ENCODE results near the gene PHEX.

The PHEX gene

GRCh38 chrX:22056235-22056634 is 24.1 kb downstream of the PHEX start:
- no peak for TF ChIP-seq CTCF (IDR thresholded peaks at IDR 0.05; ENCODE audit: low read depth, low read length)
- TF ChIP-seq EZH2phosphoT487 (IDR thresholded peaks at IDR 0.05; ENCODE audit: low read depth): no peak
- peak overlapping the region; percentile 29; the same call in 1 of the 2 replicates for H3K27ac ChIP-seq (ENCODE audit: low read length)
- peak overlapping the region; percentile 66; the same call in 1 of the 2 replicates for H2AFZ ChIP-seq (ENCODE audit: low read depth, low read length)
- H3K79me2 ChIP-seq (ENCODE audit: low read length): no peaks in the 10 kb centered on the region
- no peaks in the 10 kb centered on the region for H3K36me3 ChIP-seq (replicated peaks; ENCODE audit: low read depth, low read length)
- H3K4me2 ChIP-seq (ENCODE audit: low read length): peak overlapping the region; percentile 27
- H3K9ac ChIP-seq (ENCODE audit: low read length): no peak overlapping the region
- peaks cover 34% of the 10 kb centered on the region for H3K4me1 ChIP-seq (ENCODE audit: low read length)
- H4K20me1 ChIP-seq (ENCODE audit: insufficient read depth, low read length): no peaks in the 10 kb centered on the region
- H3K9me3 ChIP-seq (ENCODE audit: insufficient read depth, low read length): no peaks in the 10 kb centered on the region
- H3K27me3 ChIP-seq (ENCODE audit: low read depth, low read length): no peaks in the 10 kb centered on the region
- H3K4me3 ChIP-seq (ENCODE audit: low read length): no peak overlapping the region

GRCh38 chrX:22057667-22058066 is 25.5 kb downstream of the PHEX start:
- Histone ChIP-seq H3K27me3 (ENCODE audit: low read depth, low read length) (no peaks in the 10 kb centered on the region), H3K4me2 (ENCODE audit: low read length) (peak overlapping the region; percentile 41), H3K4me1 (ENCODE audit: low read length) (peaks cover 34% of the 10 kb centered on the region), H4K20me1 (ENCODE audit: insufficient read depth, low read length) (no peaks in the 10 kb centered on the region), H3K36me3 (replicated peaks; ENCODE audit: low read depth, low read length) (no peaks in the 10 kb centered on the region), H2AFZ (ENCODE audit: low read depth, low read length) (peak overlapping the region; percentile 96), H3K27ac (ENCODE audit: low read length) (no peak overlapping the region), H3K4me3 (ENCODE audit: low read length) (no peak overlapping the region), H3K9me3 (ENCODE audit: insufficient read depth, low read length) (no peaks in the 10 kb centered on the region), H3K9ac (ENCODE audit: low read length) (no peak overlapping the region), H3K79me2 (ENCODE audit: low read length) (no peaks in the 10 kb centered on the region)
- TF ChIP-seq EZH2phosphoT487 (IDR thresholded peaks at IDR 0.05; ENCODE audit: low read depth) (no peak), CTCF (IDR thresholded peaks at IDR 0.05; ENCODE audit: low read depth, low read length) (no peak)

- Histone ChIP-seq H3K4me2 (ENCODE audit: low read length) (no peak overlapping the region), H3K27me3 (ENCODE audit: low read depth, low read length) (no peaks in the 10 kb centered on the region), H3K79me2 (ENCODE audit: low read length) (no peaks in the 10 kb centered on the region), H3K4me3 (ENCODE audit: low read length) (no peak overlapping the region), H3K36me3 (replicated peaks; ENCODE audit: low read depth, low read length) (no peaks in the 10 kb centered on the region), H3K4me1 (ENCODE audit: low read length) (peaks cover 45% of the 10 kb centered on the region), H3K27ac (ENCODE audit: low read length) (no peak overlapping the region), H4K20me1 (ENCODE audit: insufficient read depth, low read length) (no peaks in the 10 kb centered on the region), H3K9me3 (ENCODE audit: insufficient read depth, low read length) (no peaks in the 10 kb centered on the region), H3K9ac (ENCODE audit: low read length) (no peak overlapping the region), H2AFZ (ENCODE audit: low read depth, low read length) (no peak overlapping the region)
- TF ChIP-seq EZH2phosphoT487 (IDR thresholded peaks at IDR 0.05; ENCODE audit: low read depth) (no peak), CTCF (IDR thresholded peaks at IDR 0.05; ENCODE audit: low read depth, low read length) (no peak)
Measured at GRCh38 chrX:22059775-22060174, 27.6 kb downstream of the PHEX start.

GRCh38 chrX:22060415-22061280 is 28.5 kb downstream of the PHEX start:
- Histone ChIP-seq H3K27ac (ENCODE audit: low read length) (no peak overlapping the region), H3K9ac (ENCODE audit: low read length) (no peak overlapping the region), H3K9me3 (ENCODE audit: insufficient read depth, low read length) (no peaks in the 10 kb centered on the region), H3K4me1 (ENCODE audit: low read length) (peaks cover 45% of the 10 kb centered on the region), H3K27me3 (ENCODE audit: low read depth, low read length) (no peaks in the 10 kb centered on the region), H3K79me2 (ENCODE audit: low read length) (no peaks in the 10 kb centered on the region), H3K36me3 (replicated peaks; ENCODE audit: low read depth, low read length) (no peaks in the 10 kb centered on the region), H4K20me1 (ENCODE audit: insufficient read depth, low read length) (no peaks in the 10 kb centered on the region), H3K4me3 (ENCODE audit: low read length) (no peak overlapping the region), H3K4me2 (ENCODE audit: low read length) (peak overlapping the region; percentile 6), H2AFZ (ENCODE audit: low read depth, low read length) (no peak overlapping the region)
- TF ChIP-seq EZH2phosphoT487 (IDR thresholded peaks at IDR 0.05; ENCODE audit: low read depth) (no peak), CTCF (IDR thresholded peaks at IDR 0.05; ENCODE audit: low read depth, low read length) (no peak)

All from OCI-LY3 (cell line).